ENCODE results near the gene GAS2.

GRCh38 chr11:22702031-22702430 is 35.6 kb downstream of the GAS2 start:
- TF ChIP-seq SUZ12 (IDR thresholded peaks at IDR 0.05; ENCODE audit: extremely low read depth, insufficient read depth, insufficient read length) (no peak), ZNF274 (IDR thresholded peaks at IDR 0.05; ENCODE audit: low read depth, low read length) (no peak), YY1 (IDR thresholded peaks at IDR 0.05; ENCODE audit: insufficient read depth, insufficient read length) (no peak)
